HepG2 (cell line): ENCODE data around the gene PRCP. TPM values are rescaled to one million over a fixed set of nuclear protein-coding genes. Genes with fewer than 3 reads are reported as not detected.

Source experiments
- ARID4A ChIP-seq: sonication (generic); formaldehyde crosslinking; IDR thresholded peaks from 2 replicates; pipeline ENCODE4 v1.5.0; 2020; ENCODE audit warnings: mild to moderate bottlenecking, missing genetic modification reagents, borderline replicate concordance
- ATF1 ChIP-seq: IDR thresholded peaks from 2 replicates; pipeline ENCODE4 v1.6.1; 2016; ENCODE audit warnings: mild to moderate bottlenecking, control low read depth
- GZF1 ChIP-seq: sonication (generic); formaldehyde crosslinking; IDR thresholded peaks from 2 replicates; pipeline ENCODE4 v1.5.1; 2020; ENCODE audit warnings: mild to moderate bottlenecking, missing genetic modification reagents
- MTF2 ChIP-seq: sonication (generic); formaldehyde crosslinking; IDR thresholded peaks from 2 replicates; pipeline ENCODE4 v1.5.0; 2020; ENCODE audit warnings: missing genetic modification reagents, borderline replicate concordance
- MXD1 ChIP-seq: sonication (generic); formaldehyde crosslinking; IDR thresholded peaks from 2 replicates; pipeline ENCODE4 v1.4.0; 2020; ENCODE audit warnings: mild to moderate bottlenecking, missing genetic modification reagents
- NFIC ChIP-seq: IDR thresholded peaks from 2 replicates; pipeline ENCODE4 v1.6.1; 2012; ENCODE audit warnings: mild to moderate bottlenecking, low read length, inconsistent platforms
- NFYB ChIP-seq: sonication (generic); formaldehyde crosslinking; IDR thresholded peaks from 2 replicates; pipeline ENCODE4 v1.4.0; 2020; ENCODE audit warnings: missing genetic modification reagents
- POGK ChIP-seq: sonication (generic); formaldehyde crosslinking; conservative IDR thresholded peaks from 2 replicates; pipeline ENCODE4 v1.8.0; 2022; ENCODE audit warnings: mild to moderate bottlenecking, moderate library complexity, missing genetic modification reagents
- REL ChIP-seq: sonication (generic); formaldehyde crosslinking; conservative IDR thresholded peaks from 2 replicates; pipeline ENCODE4 v1.8.0; 2022; ENCODE audit warnings: mild to moderate bottlenecking, missing genetic modification reagents, moderate library complexity
- SAP130 ChIP-seq: IDR thresholded peaks from 2 replicates; pipeline ENCODE4 v1.6.1; 2016; ENCODE audit warnings: low read depth
- SRY ChIP-seq: sonication (generic); formaldehyde crosslinking; IDR thresholded peaks from 2 replicates; pipeline ENCODE4 v1.8.0; 2022; ENCODE audit warnings: mild to moderate bottlenecking, missing genetic modification reagents
- TOPORS ChIP-seq: sonication (generic); formaldehyde crosslinking; IDR thresholded peaks from 2 replicates; pipeline ENCODE4 v1.8.0; 2023; ENCODE audit warnings: mild to moderate bottlenecking, missing genetic modification reagents
- UBTF ChIP-seq: sonication (generic); formaldehyde crosslinking; IDR thresholded peaks from 2 replicates; pipeline ENCODE4 v1.4.0; 2020; ENCODE audit warnings: mild to moderate bottlenecking, missing genetic modification reagents
- ZBTB1 ChIP-seq: sonication (generic); formaldehyde crosslinking; IDR thresholded peaks from 2 replicates; pipeline ENCODE4 v1.4.0; 2020; ENCODE audit warnings: missing genetic modification reagents, borderline replicate concordance
- ZBTB38 ChIP-seq: sonication (generic); formaldehyde crosslinking; IDR thresholded peaks from 2 replicates; pipeline ENCODE4 v1.5.1; 2020; ENCODE audit warnings: mild to moderate bottlenecking, missing genetic modification reagents
- ZMAT5 ChIP-seq: sonication (generic); formaldehyde crosslinking; IDR thresholded peaks from 2 replicates; pipeline ENCODE4 v1.5.0; 2020; ENCODE audit warnings: mild to moderate bottlenecking, low read depth, missing genetic modification reagents, borderline replicate concordance
- ZNF12 ChIP-seq: sonication (generic); formaldehyde crosslinking; IDR thresholded peaks from 2 replicates; pipeline ENCODE4 v1.5.0; 2020; ENCODE audit warnings: missing genetic modification reagents
- ZNF24 ChIP-seq: fragments of 450-650 bp; IDR thresholded peaks from 2 replicates; pipeline ENCODE4 v1.6.1; 2017; ENCODE audit warnings: antibody characterized with exemption, mild to moderate bottlenecking
- ZNF354B ChIP-seq: sonication (generic); formaldehyde crosslinking; IDR thresholded peaks from 2 replicates; pipeline ENCODE4 v1.8.0; 2022; ENCODE audit warnings: mild to moderate bottlenecking, missing genetic modification reagents
- ZNF44 ChIP-seq: sonication (generic); formaldehyde crosslinking; IDR thresholded peaks from 2 replicates; pipeline ENCODE4 v1.5.1; 2020; ENCODE audit warnings: mild to moderate bottlenecking, missing genetic modification reagents
- ZNF724P ChIP-seq: sonication (generic); formaldehyde crosslinking; IDR thresholded peaks from 2 replicates; pipeline ENCODE4 v1.8.0; 2022; ENCODE audit warnings: missing genetic modification reagents, borderline replicate concordance
- polyA plus RNA-seq, 8 experiments: library from polyadenylated mRNA; depleted of rRNA in 3 of 8; stranded (reverse) in 7 of 8; unstranded in 1 of 8; fragments of >200 nt; fragmentation: Illumina TruSeq in 4 of 8; extraction: Trizol in 4 of 8; gene quantifications; 2 replicates each; pipeline versions ENCODE4 v1.2.1 to v1.2.3, GENCODE V29; 2011 to 2016; ENCODE audit warnings: low read depth in 4 of 8, missing spikeins in 1 of 8, mixed read lengths in 1 of 8; ENCODE audit not compliant: insufficient read depth in 1 of 8
- total RNA-seq, 5 experiments: library from RNA; depleted of rRNA; stranded (reverse); fragments of >200 nt; fragmentation: Illumina TruSeq; extraction: Trizol; gene quantifications; 2 replicates each; pipeline ENCODE4 v1.2.3, GENCODE V29; 2016; ENCODE audit warnings: low read depth in 1 of 5

Gene PRCP
- total and polyA plus RNA-seq, 2 of the 13 experiments (the other 11 are each of a cell fraction or from before 2014, with no cell fraction given), result 84.2 to 105 TPM

- TF ChIP-seq UBTF (no peak; the same call in 1 of the 2 replicates), MTF2 (CRISPR knock-in tag) (no peak), GZF1 (CRISPR knock-in tag) (no peak), TOPORS (CRISPR knock-in tag) (0 out of 2 replicates have a peak, but pooled peaks have one; percentile 28), ZNF354B (no peak), POGK (CRISPR knock-in tag) (peak; percentile 63), SRY (0 out of 2 replicates have a peak, but pooled peaks have one; percentile 29), ZMAT5 (CRISPR knock-in tag) (no peak), ATF1 (peak; percentile 67), ZBTB1 (CRISPR knock-in tag) (no peak), ZNF44 (CRISPR knock-in tag) (no peak), ZNF724P (CRISPR knock-in tag) (0 out of 2 replicates have a peak, but pooled peaks have one; percentile 50), MXD1 (CRISPR knock-in tag) (peak; percentile 93; the same call in 1 of the 2 replicates), SAP130 (CRISPR knock-in tag) (peak; percentile 100), ZNF24 (no peak), REL (CRISPR knock-in tag) (no peak), NFYB (peak; percentile 90), ZNF12 (CRISPR knock-in tag) (no peak), NFIC (peak; percentile 50; the same call in 1 of the 2 replicates), ZBTB38 (CRISPR knock-in tag) (no peak), ARID4A (CRISPR knock-in tag) (peak; percentile 98)
Observed at GRCh38 chr11:82901165-82901921, 1.1 kb upstream of the PRCP start, which contains the start of gene DDIAS (continued).
